Measurements from ENCODE around the gene TK1. TPM values are rescaled to one million over a fixed set of nuclear protein-coding genes. Genes with fewer than 3 reads are reported as not detected.
A peak's percentile ranks its signal among the peaks of the same experiment; 100 is the strongest.

Gene TK1
- total RNA-seq, 1 donor from 2014 or later, result 245 TPM

GRCh38 chr17:78131172-78132083 lies 55.4 kb downstream of the TK1 start:
- no peak for DNase-seq (ENCODE audit: low read depth)
- TF ChIP-seq CTCF (conservative IDR thresholded peaks at IDR 0.05; ENCODE audit: low read depth, low read length), result no peak
- no peak overlapping the region for H3K4me3 ChIP-seq (ENCODE audit: low read depth, low read length)

GRCh38 chr17:78130437-78131101 lies 56.3 kb downstream of the TK1 start, which contains the start of gene TMC8:
TMC8 (plus strand) TSS chr17:78130771; CDS start chr17:78131589, 818 bp downstream.
- DNase-seq (ENCODE audit: low read depth), result no peak
- H3K4me3 ChIP-seq (ENCODE audit: low read depth, low read length), result no peak within 1 kb of the TSS
- no peak for TF ChIP-seq CTCF (conservative IDR thresholded peaks at IDR 0.05; ENCODE audit: low read depth, low read length)

GRCh38 chr17:78130090-78130436 lies 56.8 kb downstream of the TK1 start:
- DNase-seq (ENCODE audit: low read depth), result no peak
- TF ChIP-seq CTCF (conservative IDR thresholded peaks at IDR 0.05; ENCODE audit: low read depth, low read length), result no peak

GRCh38 chr17:78129351-78130089 lies 57.3 kb downstream of the TK1 start:
- TF ChIP-seq CTCF (conservative IDR thresholded peaks at IDR 0.05; ENCODE audit: low read depth, low read length), result no peak
- no peak overlapping the region for H3K4me3 ChIP-seq (ENCODE audit: low read depth, low read length)

More at GRCh38 chr17:78130090-78130436, 56.8 kb downstream of the TK1 start:
- no peak overlapping the region for H3K4me3 ChIP-seq (ENCODE audit: low read depth, low read length)

GRCh38 chr17:78128551-78129350 lies 58.1 kb downstream of the TK1 start, which contains the start of gene TMC6:
TMC6 (minus strand) TSS chr17:78128755; CDS start chr17:78126832, 1,923 bp downstream.
- DNase-seq (ENCODE audit: low read depth), result no peak
- H3K4me3 ChIP-seq (ENCODE audit: low read depth, low read length), result peak within 1 kb of the TSS; percentile 83
- no peak for TF ChIP-seq CTCF (conservative IDR thresholded peaks at IDR 0.05; ENCODE audit: low read depth, low read length)

More at GRCh38 chr17:78129351-78130089, 57.3 kb downstream of the TK1 start:
- DNase-seq (ENCODE audit: low read depth), result no peak
